ENCODE measurements around the gene ABCB9. TPM values are rescaled to one million over a fixed set of nuclear protein-coding genes. Genes with fewer than 3 reads are reported as not detected.
A peak's percentile ranks its signal among the peaks of the same experiment; 100 is the strongest.

Gene ABCB9
- total and polyA plus RNA-seq, 2 of the 8 experiments (the other 6 are each of a cell fraction or from before 2014, with no cell fraction given): 3.8 to 8.0 TPM

DNA sequence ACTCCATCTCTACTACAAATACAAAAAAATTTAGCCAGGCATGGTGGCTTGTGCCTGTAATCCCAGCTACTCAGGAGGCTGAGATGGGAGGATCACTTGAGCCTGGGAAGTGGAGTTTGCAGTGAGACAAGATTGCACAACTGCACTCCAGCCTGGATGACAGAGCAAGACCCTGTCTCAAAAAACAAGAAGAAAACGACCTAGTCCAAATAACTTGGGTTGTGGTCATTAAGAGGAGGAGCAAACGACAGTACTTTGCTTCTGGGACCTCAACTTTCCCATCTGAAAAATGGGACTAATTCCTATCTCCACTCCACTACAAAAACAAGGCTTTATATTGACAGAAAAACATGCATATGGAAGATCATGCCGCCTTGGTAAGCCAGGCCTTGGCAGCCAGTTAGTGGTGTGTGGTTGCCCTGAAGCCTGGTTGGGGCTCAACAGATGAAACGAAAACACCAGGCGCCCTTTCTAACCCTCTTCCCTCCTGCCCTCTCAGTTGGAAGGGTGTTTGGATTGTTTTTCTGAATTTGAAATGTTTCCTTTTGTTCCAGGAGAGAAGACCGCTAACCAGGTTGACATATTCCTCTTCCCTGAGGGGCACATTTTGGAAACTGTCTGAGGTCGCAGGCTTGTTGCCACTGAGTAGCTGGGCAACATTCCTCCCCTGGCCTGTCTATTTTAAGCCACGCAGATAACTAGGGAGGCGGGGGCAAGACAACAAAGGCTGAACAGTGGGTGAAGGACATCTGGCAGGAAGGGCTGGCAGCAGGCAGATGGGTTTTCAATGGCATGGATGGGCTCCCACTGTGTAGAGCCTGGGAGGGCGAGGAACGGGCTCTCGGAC, 56.6 kb downstream of the ABCB9 start:
- no peak overlapping the region for H3K4ac ChIP-seq (replicated peaks; ENCODE audit: insufficient read length, low read depth, low read length)
- no peaks in the 10 kb centered on the region for H3K79me1 ChIP-seq (ENCODE audit: low read depth, low read length)
- H3K36me3 ChIP-seq (ENCODE audit: control insufficient read depth in 2 of 4, insufficient read depth in 4 of 4, low read length in 3 of 4): no peaks in the 10 kb centered on the region
- FAIRE-seq (peak; percentile 32), DNase-seq (ENCODE audit: low read depth in 1 of 2, low spot score in 2 of 2) (no peak)
- 42% methylated on average over 12 of the region's 12 CpGs; no CpG with 5 or more reads in 1 of the 2 experiments for WGBS, 2 experiments (ENCODE audit: extremely low coverage in 1 of 2, insufficient coverage in 1 of 2, insufficient read length in 1 of 2, insufficient replicate concordance in 2 of 2, low coverage in 1 of 2, low lambda C conversion rate in 2 of 2, missing lambda C conversion rate in 1 of 2)
- H3K14ac ChIP-seq (ENCODE audit: insufficient read length): no peak overlapping the region
- H2BK12ac ChIP-seq (ENCODE audit: low read depth, low read length): 0 out of 2 replicates have a peak overlapping the region, but pooled peaks have one; percentile 68
- peak overlapping the region; percentile 52; the same call in 1 of the 2 replicates for H2BK5ac ChIP-seq (ENCODE audit: low read depth, low read length)
- no peak overlapping the region for H2AK5ac ChIP-seq (ENCODE audit: low read depth, low read length)
- no peak overlapping the region for H2AFZ ChIP-seq (ENCODE audit: low read length)
- 0 out of 2 replicates have a peak overlapping the region, but pooled peaks have one; percentile 32 for H2BK20ac ChIP-seq (ENCODE audit: low read length)
- H4K91ac ChIP-seq (replicated peaks; ENCODE audit: insufficient read length, low read length): no peak overlapping the region
- no peak overlapping the region for H2BK120ac ChIP-seq (replicated peaks; ENCODE audit: low read depth, low read length)
- H4K20me1 ChIP-seq (replicated peaks in 1 of 2; ENCODE audit: control insufficient read depth in 1 of 2, insufficient read depth in 2 of 2, low read length in 2 of 2): no peaks in the 10 kb centered on the region
- H3K79me2 ChIP-seq (ENCODE audit: control insufficient read depth in 1 of 2, insufficient read depth in 2 of 2, low read length in 2 of 2): no peaks in the 10 kb centered on the region
- H4K5ac ChIP-seq (ENCODE audit: insufficient read length, low read depth, low read length): no peak overlapping the region
- H3K9me3 ChIP-seq (ENCODE audit: insufficient read depth in 2 of 2, low read depth in 1 of 2, low read length in 1 of 2): no peaks in the 10 kb centered on the region
- H3K56ac ChIP-seq (replicated peaks; ENCODE audit: insufficient read length, low read depth, low read length): no peak overlapping the region
- H3K18ac ChIP-seq (ENCODE audit: extremely low read depth, low read length): no peak overlapping the region; the same call in 1 of the 2 replicates
- H3K4me1 ChIP-seq (replicated peaks in 1 of 4; ENCODE audit: control insufficient read depth in 3 of 4, insufficient read depth in 4 of 4, low read length in 3 of 4): peaks cover 0 to 6% (median 5%) of the 10 kb centered on the region in 4 experiments; a peak in 5 of 7 replicates
- H4K8ac ChIP-seq (ENCODE audit: extremely low read depth, insufficient read depth, low read length): no peak overlapping the region
- H3K4me3 ChIP-seq (ENCODE audit: extremely low read depth in 1 of 4, insufficient read depth in 2 of 4, low read depth in 3 of 4, low read length in 4 of 4): no peak overlapping the region
- H3K27ac ChIP-seq (ENCODE audit: low read depth, low read length): no peak overlapping the region
- no peaks in the 10 kb centered on the region for H3K27me3 ChIP-seq (replicated peaks in 1 of 4; ENCODE audit: control insufficient read depth in 3 of 4, extremely low read depth in 1 of 4, insufficient read depth in 3 of 4, low read length in 3 of 4)
- H3K23ac ChIP-seq (ENCODE audit: insufficient read length): no peak overlapping the region
- H3K9ac ChIP-seq (replicated peaks in 1 of 4; ENCODE audit: extremely low read depth in 1 of 4, low read depth in 3 of 4, low read length in 3 of 4): no peak overlapping the region
- ChIA-PET POLR2A (ENCODE audit: partially characterized antibody) (interaction anchor here (0.6 to 1.3 kb wide), 2 partner anchors 12 to 20 kb away, joined by 3 to 4 read pairs; no protein-coding TSS in a partner anchor), CTCF (ENCODE audit: partially characterized antibody) (interaction anchor here (0.9 to 1.0 kb wide), 2 partner anchors 24 to 29 kb away, joined by 3 to 4 read pairs; no protein-coding TSS in a partner anchor)
- H3K23me2 ChIP-seq (ENCODE audit: low read depth, low read length): no peaks in the 10 kb centered on the region
- no peak overlapping the region; the same call in 1 of the 2 replicates for H2BK15ac ChIP-seq (ENCODE audit: low read length)
- peak overlapping the region; percentile 44 to 54 for H3K4me2 ChIP-seq (ENCODE audit: insufficient read depth in 1 of 2, low read depth in 2 of 2, low read length in 2 of 2)
- TF ChIP-seq TCF12 (IDR thresholded peaks at IDR 0.05; ENCODE audit: low read depth, low read length) (peak; percentile 92), CBX5 (IDR thresholded peaks at IDR 0.05; ENCODE audit: low read depth, low read length) (no peak), GABPA (IDR thresholded peaks at IDR 0.05; ENCODE audit: borderline replicate concordance, insufficient read depth, low read length) (no peak), SP4 (IDR thresholded peaks at IDR 0.05; ENCODE audit: low read length) (no peak), CTBP2 (IDR thresholded peaks at IDR 0.05; ENCODE audit: borderline replicate concordance, insufficient read depth, insufficient read length, low read length) (peak; percentile 93), KDM1A (IDR thresholded peaks at IDR 0.05; ENCODE audit: borderline replicate concordance, low read length) (0 out of 2 replicates have a peak, but pooled peaks have one; percentile 48), SP2 (IDR thresholded peaks at IDR 0.05; ENCODE audit: low read length) (no peak), EP300 (IDR thresholded peaks at IDR 0.05; ENCODE audit: borderline replicate concordance in 1 of 2, low read depth in 2 of 2, low read length in 2 of 2) (peak in 1 of 2 experiments; percentile 27; a peak in 1 of 3 replicates), YY1 (IDR thresholded peaks at IDR 0.05; ENCODE audit: low read depth, low read length) (0 out of 2 replicates have a peak, but pooled peaks have one; percentile 17)
- TF ChIP-seq, protein P1, sequence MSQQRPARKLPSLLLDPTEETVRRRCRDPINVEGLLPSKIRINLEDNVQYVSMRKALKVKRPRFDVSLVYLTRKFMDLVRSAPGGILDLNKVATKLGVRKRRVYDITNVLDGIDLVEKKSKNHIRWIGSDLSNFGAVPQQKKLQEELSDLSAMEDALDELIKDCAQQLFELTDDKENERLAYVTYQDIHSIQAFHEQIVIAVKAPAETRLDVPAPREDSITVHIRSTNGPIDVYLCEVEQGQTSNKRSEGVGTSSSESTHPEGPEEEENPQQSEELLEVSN (IDR thresholded peaks at IDR 0.05): no peak

Data from H1 (cell line).